SK-N-SH (cell line): Measurements from ENCODE around the gene RPL28.

Experiments
- CTCF ChIP-seq: fragments of 200-600 bp; sonication (generic); IDR thresholded peaks from 2 replicates; pipeline ENCODE4 v1.6.1; 2017; ENCODE audit warnings: antibody characterized with exemption, mild to moderate bottlenecking, moderate library complexity
- GABPA ChIP-seq: IDR thresholded peaks from 2 replicates; pipeline ENCODE4 v1.4.0; 2012; ENCODE audit warnings: low read depth, mild to moderate bottlenecking
- JUND ChIP-seq: IDR thresholded peaks from 2 replicates; pipeline ENCODE4 v1.4.0; 2012
- TF ChIP-seq, protein P1 (sequence below): IDR thresholded peaks from 2 replicates; pipeline ENCODE4 v1.6.1; 2012; ENCODE audit warnings: mild to moderate bottlenecking, low read depth, low read length, moderate library complexity

- TF ChIP-seq, protein P1, sequence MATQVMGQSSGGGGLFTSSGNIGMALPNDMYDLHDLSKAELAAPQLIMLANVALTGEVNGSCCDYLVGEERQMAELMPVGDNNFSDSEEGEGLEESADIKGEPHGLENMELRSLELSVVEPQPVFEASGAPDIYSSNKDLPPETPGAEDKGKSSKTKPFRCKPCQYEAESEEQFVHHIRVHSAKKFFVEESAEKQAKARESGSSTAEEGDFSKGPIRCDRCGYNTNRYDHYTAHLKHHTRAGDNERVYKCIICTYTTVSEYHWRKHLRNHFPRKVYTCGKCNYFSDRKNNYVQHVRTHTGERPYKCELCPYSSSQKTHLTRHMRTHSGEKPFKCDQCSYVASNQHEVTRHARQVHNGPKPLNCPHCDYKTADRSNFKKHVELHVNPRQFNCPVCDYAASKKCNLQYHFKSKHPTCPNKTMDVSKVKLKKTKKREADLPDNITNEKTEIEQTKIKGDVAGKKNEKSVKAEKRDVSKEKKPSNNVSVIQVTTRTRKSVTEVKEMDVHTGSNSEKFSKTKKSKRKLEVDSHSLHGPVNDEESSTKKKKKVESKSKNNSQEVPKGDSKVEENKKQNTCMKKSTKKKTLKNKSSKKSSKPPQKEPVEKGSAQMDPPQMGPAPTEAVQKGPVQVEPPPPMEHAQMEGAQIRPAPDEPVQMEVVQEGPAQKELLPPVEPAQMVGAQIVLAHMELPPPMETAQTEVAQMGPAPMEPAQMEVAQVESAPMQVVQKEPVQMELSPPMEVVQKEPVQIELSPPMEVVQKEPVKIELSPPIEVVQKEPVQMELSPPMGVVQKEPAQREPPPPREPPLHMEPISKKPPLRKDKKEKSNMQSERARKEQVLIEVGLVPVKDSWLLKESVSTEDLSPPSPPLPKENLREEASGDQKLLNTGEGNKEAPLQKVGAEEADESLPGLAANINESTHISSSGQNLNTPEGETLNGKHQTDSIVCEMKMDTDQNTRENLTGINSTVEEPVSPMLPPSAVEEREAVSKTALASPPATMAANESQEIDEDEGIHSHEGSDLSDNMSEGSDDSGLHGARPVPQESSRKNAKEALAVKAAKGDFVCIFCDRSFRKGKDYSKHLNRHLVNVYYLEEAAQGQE, result no peak
- no peak for TF ChIP-seq JUND
- no peak for TF ChIP-seq CTCF
- TF ChIP-seq GABPA, result no peak
Measured at GRCh38 chr19:55386493-55386971, 800 bp downstream of the RPL28 start.
